Endothelial cell of umbilical vein (primary cell): ENCODE data around the gene PPP1R1C. TPM values are rescaled to one million over a fixed set of nuclear protein-coding genes. Genes with fewer than 3 reads are reported as not detected.

Experiments used
- BruUV-seq: library from RNA; stranded (reverse); fragments of 400-500 nt; replicated peaks from 2 replicates; lab custom pipeline; 2021; lab: Mats Ljungman, UMichigan
- CTCF ChIA-PET: fragments of 300-600, 350-600 bp; sonication (Branson Sonifier 250); formaldehyde crosslinking; loops from one replicate; lab custom pipeline; 2021; ENCODE audit warnings: antibody characterized with exemption, inconsistent platforms; lab: Charles Lee
- POLR2A ChIA-PET: fragments of 300-600, 350-600 bp; sonication (Branson Sonifier 250); formaldehyde crosslinking; loops from one replicate; lab custom pipeline; 2021; ENCODE audit warnings: antibody characterized with exemption, inconsistent platforms; lab: Charles Lee
- DNase-seq: peaks from one replicate; pipeline ENCODE4 v3.0.0-alpha.2; 2011; ENCODE audit warnings: low read depth, low spot score
- FAIRE-seq: peaks from 2 replicates; lab custom pipeline; 2011; peaks lifted over from hg19 to GRCh38; lab: Jason Lieb, UNC
- H2AFZ ChIP-seq: 2 replicates; pipeline ENCODE4 v1.6.0; 2012; ENCODE audit warnings: low read depth, low read length, control low read depth, inconsistent platforms
- H3K27ac ChIP-seq: 2 replicates; pipeline ENCODE4 v1.5.1; 2011; ENCODE audit warnings: low read depth, mild to moderate bottlenecking, control low read depth, low read length, moderate library complexity; ENCODE audit not compliant: insufficient read depth
- H3K27me3 ChIP-seq, 2 experiments: 2 replicates each; pipeline versions ENCODE4 v1.6.0 to v1.6.1; 2011; ENCODE audit warnings: low read length in 2 of 2, mixed read lengths in 1 of 2; ENCODE audit not compliant: control insufficient read depth in 2 of 2, insufficient read depth in 2 of 2
- H3K36me3 ChIP-seq, 2 experiments: 2 replicates in 1 of 2; 3 replicates in 1 of 2; pipeline ENCODE4 v1.5.1; 2011; ENCODE audit warnings: low read length in 2 of 2, mild to moderate bottlenecking in 1 of 2, moderate library complexity in 1 of 2; ENCODE audit not compliant: control insufficient read depth in 2 of 2, insufficient read depth in 2 of 2; ENCODE audit errors: extremely low read depth in 1 of 2
- H3K4me1 ChIP-seq: 3 replicates; pipeline ENCODE4 v1.5.1; 2011; ENCODE audit warnings: mild to moderate bottlenecking, low read length; ENCODE audit not compliant: control insufficient read depth, insufficient read depth; ENCODE audit errors: extremely low read depth
- H3K4me2 ChIP-seq: 2 replicates; pipeline ENCODE4 v1.6.1; 2011; ENCODE audit warnings: low read length, control low read depth, mixed read lengths; ENCODE audit not compliant: insufficient read depth
- H3K4me3 ChIP-seq, 3 experiments: fragments of 200-600 bp in 1 of 3; sonication (generic), shearing (Covaris generic) in 1 of 3; replicated peaks in 1 of 3; 2 replicates each; pipeline ENCODE4 v1.5.1; 2011 to 2016; ENCODE audit warnings: control low read depth in 3 of 3, low read length in 3 of 3, mild to moderate bottlenecking in 2 of 3, inconsistent platforms in 1 of 3, low read depth in 1 of 3, moderate library complexity in 1 of 3; ENCODE audit not compliant: insufficient read depth in 1 of 3
- H3K79me2 ChIP-seq: 2 replicates; pipeline ENCODE4 v1.6.0; 2012; ENCODE audit warnings: low read length, inconsistent platforms; ENCODE audit not compliant: control insufficient read depth, insufficient read depth
- H3K9ac ChIP-seq: replicated peaks from 2 replicates; pipeline ENCODE3; 2011; ENCODE audit warnings: low read length, control low read depth; ENCODE audit not compliant: insufficient read depth; ENCODE audit errors: extremely low read depth
- H3K9me1 ChIP-seq: replicated peaks from 3 replicates; pipeline ENCODE4 v1.6.0; 2011; ENCODE audit warnings: mild to moderate bottlenecking, low read length; ENCODE audit not compliant: control insufficient read depth, insufficient read depth; ENCODE audit errors: extremely low read depth
- H3K9me3 ChIP-seq: replicated peaks from 2 replicates; pipeline ENCODE4 v1.5.1; 2012; ENCODE audit warnings: low read length, inconsistent platforms; ENCODE audit not compliant: control insufficient read depth, insufficient read depth
- H4K20me1 ChIP-seq: replicated peaks from 2 replicates; pipeline ENCODE3; 2011; ENCODE audit warnings: mild to moderate bottlenecking, low read length; ENCODE audit not compliant: control insufficient read depth, insufficient read depth; ENCODE audit errors: extremely low read depth
- CTCF ChIP-seq, 2 donors: IDR thresholded peaks; 1 replicate in 1 of 2; 2 replicates in 1 of 2; pipeline ENCODE4 v1.5.1; 2011; ENCODE audit warnings: low read length in 2 of 2, mild to moderate bottlenecking in 2 of 2, moderate library complexity in 2 of 2, control low read depth in 1 of 2, inconsistent platforms in 1 of 2, low read depth in 1 of 2; ENCODE audit not compliant: insufficient read depth in 1 of 2; ENCODE audit errors: extremely low read depth in 1 of 2
- EZH2 ChIP-seq: IDR thresholded peaks from 2 replicates; pipeline ENCODE4 v1.6.1; 2012; ENCODE audit warnings: borderline replicate concordance, low read depth, mild to moderate bottlenecking, moderate library complexity, low read length, inconsistent platforms; ENCODE audit not compliant: severe bottlenecking
- FOS ChIP-seq: IDR thresholded peaks from 2 replicates; pipeline ENCODE4 v1.6.1; 2011; ENCODE audit warnings: mild to moderate bottlenecking, low read length, moderate library complexity, borderline replicate concordance; ENCODE audit not compliant: insufficient read depth
- GATA2 ChIP-seq: IDR thresholded peaks from 2 replicates; pipeline ENCODE4 v1.7.0; 2011; ENCODE audit warnings: low read depth, mild to moderate bottlenecking, moderate library complexity, mixed read lengths, low read length; ENCODE audit not compliant: insufficient read length, insufficient read depth
- JUN ChIP-seq: IDR thresholded peaks from 2 replicates; pipeline ENCODE4 v1.6.1; 2011; ENCODE audit warnings: borderline replicate concordance, low read depth; ENCODE audit not compliant: insufficient read length, insufficient read depth
- MYC ChIP-seq: IDR thresholded peaks from one replicate; pipeline ENCODE4 v1.6.1; 2011; ENCODE audit warnings: mild to moderate bottlenecking, low read depth, low read length
- POLR2A ChIP-seq: IDR thresholded peaks from 2 replicates; pipeline ENCODE4 v1.6.1; 2012; ENCODE audit warnings: low read depth, mild to moderate bottlenecking, control low read depth, low read length
- POLR2AphosphoS5 ChIP-seq: IDR thresholded peaks from 2 replicates; pipeline ENCODE4 v1.6.1; 2012; ENCODE audit warnings: low read depth, mild to moderate bottlenecking, control low read depth, low read length, moderate library complexity; ENCODE audit not compliant: insufficient read depth
- dilution Hi-C: fragments of 300-500 bp; cut with MboI; formaldehyde crosslinking; loops from one replicate; pipeline ENCODE4 v1.15.0; 2019; ENCODE audit warnings: low sequenced_read_pairs; ENCODE audit not compliant: extremely low pct_ligation_motif_present
- intact Hi-C: fragments of 100-400 bp; cut with micrococcal nuclease; formaldehyde crosslinking; loops from one replicate; pipeline ENCODE4 v1.10.0; 2022
- polyA plus RNA-seq, 4 experiments: library from polyadenylated mRNA; depleted of rRNA in 3 of 4; stranded (reverse) in 3 of 4; unstranded in 1 of 4; fragments of >200 nt; gene quantifications; 2 replicates each; pipeline versions ENCODE4 v1.2.1 to v1.2.3, GENCODE V29; 2011 to 2012; ENCODE audit warnings: missing spikeins in 1 of 4
- total RNA-seq: library from RNA; stranded (reverse); gene quantifications from 2 replicates; pipeline ENCODE4 v1.2.3, GENCODE V29; 2021
- TF ChIP-seq, protein P1 (sequence below): IDR thresholded peaks from 2 replicates; pipeline ENCODE4 v1.6.1; 2011; ENCODE audit not compliant: insufficient read depth, insufficient read length

Gene PPP1R1C
- total and polyA plus RNA-seq, 2 donors (not counting 3 experiments of a cell fraction or from before 2014, with no cell fraction given): 0.26 TPM; not detected in 1

GRCh38 chr2:182134201-182134600 is 148.5 kb downstream of the PPP1R1C start:
- Histone ChIP-seq H3K9me3 (no peaks in the 10 kb centered on the region), H3K27me3 (no peaks in the 10 kb centered on the region), H3K9ac (no peak overlapping the region), H3K36me3 (no peaks in the 10 kb centered on the region), H4K20me1 (no peaks in the 10 kb centered on the region), H3K27ac (peak overlapping the region; percentile 83), H3K9me1 (no peaks in the 10 kb centered on the region), H3K4me1 (peaks cover 29% of the 10 kb centered on the region), H3K4me3 (no peak overlapping the region), H2AFZ (peak overlapping the region; percentile 47), H3K79me2 (no peaks in the 10 kb centered on the region), H3K4me2 (peak overlapping the region; percentile 70)
- intact Hi-C loops: loop anchor here (5.0 kb wide), 3 partner anchors 232 to 1062 kb away; partner anchors contain the start of gene ITGA4
- no peak for DNase-seq
- CTCF ChIA-PET: interaction anchor here (0.7 to 2.7 kb wide), 3 partner anchors 11 to 562 kb away, joined by 3 to 18 read pairs (median 4); no protein-coding TSS in a partner anchor
- POLR2A ChIA-PET: no interaction called here
- dilution Hi-C loops: no loop called here
- BruUV-seq: no TSS peak
- no peak for FAIRE-seq
- no peak for TF ChIP-seq CTCF (IDR thresholded peaks at IDR 0.05; ENCODE audit: extremely low read depth in 1 of 2, insufficient read depth in 1 of 2, low read depth in 1 of 2, low read length in 2 of 2)
- no peak for TF ChIP-seq JUN
- TF ChIP-seq, protein P1, sequence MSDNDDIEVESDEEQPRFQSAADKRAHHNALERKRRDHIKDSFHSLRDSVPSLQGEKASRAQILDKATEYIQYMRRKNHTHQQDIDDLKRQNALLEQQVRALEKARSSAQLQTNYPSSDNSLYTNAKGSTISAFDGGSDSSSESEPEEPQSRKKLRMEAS: no peak
- TF ChIP-seq FOS: no peak
- TF ChIP-seq EZH2: no peak
- TF ChIP-seq GATA2: no peak
- no peak for TF ChIP-seq POLR2AphosphoS5
- no peak for TF ChIP-seq POLR2A
- TF ChIP-seq MYC: no peak
